GM12878 (cell line): Measurements from ENCODE around the gene TDRD3. TPM values are rescaled to one million over a fixed set of nuclear protein-coding genes. Genes with fewer than 3 reads are reported as not detected.

Experiments used
- ATAC-seq: fragments of 200-7000 bp; cut with Tn5 transposase; 3 replicates; pipeline ENCODE4 v1.9.1; 2020; ENCODE audit warnings: mild to moderate bottlenecking, moderate library complexity
- BruUV-seq: library from RNA; stranded (reverse); fragments of 400-500 nt; replicated peaks from 2 replicates; lab custom pipeline; 2021; lab: Mats Ljungman, UMichigan
- CTCF ChIA-PET: fragments of 300-600 bp; sonication (Branson Sonifier 250); formaldehyde crosslinking; extraction: SDS; loops from one replicate; lab custom pipeline; 2021; ENCODE audit warnings: inconsistent platforms; lab: Yijun Ruan, JAX
- POLR2A ChIA-PET: fragments of 350-600 bp; formaldehyde crosslinking; extraction: SDS; loops from one replicate; lab custom pipeline; 2021; ENCODE audit warnings: inconsistent platforms; lab: Charles Lee
- RAD21 ChIA-PET: fragments of 300-600 bp; sonication (Branson Sonifier 250); formaldehyde crosslinking; loops from one replicate; lab custom pipeline; 2023; ENCODE audit warnings: antibody characterized with exemption; ENCODE audit not compliant: unreplicated experiment; lab: Charles Lee
- SMC1A ChIA-PET: fragments of 300-600 bp; sonication (Branson Sonifier 250); formaldehyde crosslinking; loops from one replicate; lab custom pipeline; 2023; ENCODE audit not compliant: unreplicated experiment, uncharacterized antibody; lab: Charles Lee
- DNase-seq: peaks from one replicate; pipeline ENCODE4 v3.0.0-alpha.2; 2011; ENCODE audit warnings: low read depth, low spot score
- FAIRE-seq: peaks from 3 replicates; lab custom pipeline; 2011; peaks lifted over from hg19 to GRCh38; lab: Jason Lieb, UNC
- H2AFZ ChIP-seq: 2 replicates; pipeline ENCODE4 v1.6.0; 2011; ENCODE audit warnings: low read depth, low read length, control low read depth; ENCODE audit not compliant: control insufficient read depth
- H3K27ac ChIP-seq: 2 replicates; pipeline ENCODE4 v1.5.1; 2011; ENCODE audit warnings: control low read depth; ENCODE audit not compliant: control insufficient read depth, insufficient read depth
- H3K27me3 ChIP-seq, 2 experiments: replicated peaks in 1 of 2; 2 replicates each; pipeline versions ENCODE4 v1.6.0 to v1.6.1; 2011; ENCODE audit warnings: low read length in 1 of 2; ENCODE audit not compliant: control insufficient read depth in 2 of 2, insufficient read depth in 2 of 2
- H3K36me3 ChIP-seq, 2 experiments: 2 replicates each; pipeline ENCODE4 v1.5.1; 2011; ENCODE audit warnings: low read length in 1 of 2; ENCODE audit not compliant: control insufficient read depth in 2 of 2, insufficient read depth in 2 of 2
- H3K4me1 ChIP-seq: 2 replicates; pipeline ENCODE4 v1.6.1; 2011; ENCODE audit warnings: mild to moderate bottlenecking, low read length, moderate library complexity, mixed read lengths; ENCODE audit not compliant: control insufficient read depth, insufficient read depth
- H3K4me2 ChIP-seq: 2 replicates; pipeline ENCODE4 v1.6.0; 2011; ENCODE audit warnings: control low read depth; ENCODE audit not compliant: control insufficient read depth, insufficient read depth
- H3K4me3 ChIP-seq: fragments of 200-600 bp; sonication (generic); 2 replicates; pipeline ENCODE4 v1.5.1; 2016
- H3K79me2 ChIP-seq: 2 replicates; pipeline ENCODE4 v1.6.0; 2011; ENCODE audit warnings: low read length; ENCODE audit not compliant: control insufficient read depth, insufficient read depth
- H3K9ac ChIP-seq: 2 replicates; pipeline ENCODE4 v1.8.0; 2011; ENCODE audit warnings: low read length, control low read depth, mixed read lengths; ENCODE audit not compliant: control insufficient read depth, insufficient read depth
- H3K9me3 ChIP-seq: replicated peaks from 3 replicates; pipeline ENCODE4 v1.5.1; 2011; ENCODE audit warnings: mild to moderate bottlenecking, low read length; ENCODE audit not compliant: control insufficient read depth, insufficient read depth
- H4K20me1 ChIP-seq: 2 replicates; pipeline ENCODE4 v1.6.0; 2011; ENCODE audit not compliant: control insufficient read depth, insufficient read depth
- BMI1 ChIP-seq: fragments of 450-650 bp; IDR thresholded peaks from 2 replicates; pipeline ENCODE4 v1.6.1; 2016; ENCODE audit warnings: mild to moderate bottlenecking, moderate library complexity, borderline replicate concordance
- CBX5 ChIP-seq: sonication (generic); IDR thresholded peaks from 2 replicates; pipeline ENCODE4 v1.6.1; 2016; ENCODE audit warnings: low read depth, moderate library complexity, mild to moderate bottlenecking, inconsistent platforms
- CEBPZ ChIP-seq: fragments of 150-350 bp; IDR thresholded peaks from 2 replicates; pipeline ENCODE4 v1.6.1; 2016; ENCODE audit warnings: low read depth, low read length
- NR2F1 ChIP-seq: fragments of 450-650 bp; conservative IDR thresholded peaks from 2 replicates; pipeline ENCODE4 v1.6.1; 2017; ENCODE audit warnings: mild to moderate bottlenecking
- PRDM15 ChIP-seq: fragments of 450-650 bp; formaldehyde crosslinking; IDR thresholded peaks from 2 replicates; pipeline ENCODE4 v1.4.0; 2020; ENCODE audit warnings: mild to moderate bottlenecking, moderate library complexity
- SMAD1 ChIP-seq: fragments of 450-650 bp; IDR thresholded peaks from 2 replicates; pipeline ENCODE4 v1.6.1; 2018; ENCODE audit warnings: mild to moderate bottlenecking, low read depth; ENCODE audit not compliant: partially characterized antibody
- TARDBP ChIP-seq: IDR thresholded peaks from 2 replicates; pipeline ENCODE4 v1.6.1; 2016; ENCODE audit warnings: borderline replicate concordance
- ZNF207 ChIP-seq: fragments of 450-650 bp; IDR thresholded peaks from 2 replicates; pipeline ENCODE4 v1.6.1; 2014; ENCODE audit warnings: antibody characterized with exemption, mild to moderate bottlenecking, borderline replicate concordance
- ZNF274 ChIP-seq: IDR thresholded peaks from one replicate; pipeline ENCODE4 v1.8.0; 2011; ENCODE audit not compliant: insufficient read length, insufficient read depth
- ZSCAN29 ChIP-seq: fragments of 450-650 bp; IDR thresholded peaks from 2 replicates; pipeline ENCODE4 v1.6.1; 2017; ENCODE audit warnings: mild to moderate bottlenecking, moderate library complexity
- WGBS: methylation state at CpG from one replicate; pipeline ENCODE4 v1.1.6; 2016; ENCODE audit warnings: low lambda C conversion rate; ENCODE audit not compliant: insufficient replicate concordance, insufficient coverage; ENCODE audit errors: missing lambda C conversion rate; 5-methylcytosine and 5-hydroxymethylcytosine counted together
- in situ Hi-C: fragments of 300-500 bp; cut with MboI; formaldehyde crosslinking; loops from 9 replicates; pipeline ENCODE4 v1.14.3; 2018; ENCODE audit warnings: mixed read lengths
- intact Hi-C: fragments of 100-400 bp; cut with micrococcal nuclease; formaldehyde crosslinking; loops from one replicate; pipeline ENCODE4 v1.14.2; 2022; ENCODE audit not compliant: unreplicated experiment
- polyA plus RNA-seq, 11 experiments: library from polyadenylated mRNA; depleted of rRNA in 4 of 11; unstranded in 6 of 11; stranded (reverse) in 5 of 11; fragments of >200 nt; fragmentation: Nextera tagmentation in 4 of 11; fragmentation: Illumina TruSeq in 1 of 11; extraction: Ambion mirVana in 4 of 11; extraction: Trizol in 1 of 11; gene quantifications; 1 replicate in 1 of 11; 2 replicates in 10 of 11; pipeline versions ENCODE4 v1.2.1 to v1.2.3, GENCODE V29; 2011 to 2016; ENCODE audit warnings: inconsistent platforms in 2 of 11, missing spikeins in 2 of 11, low read depth in 1 of 11
- total RNA-seq, 4 experiments: library from RNA; depleted of rRNA in 3 of 4; stranded (reverse); fragments of >200 nt in 3 of 4; fragmentation: Illumina TruSeq in 1 of 4; extraction: Trizol in 1 of 4; gene quantifications; 2 replicates each; pipeline versions ENCODE4 v1.2.1 to v1.2.3, GENCODE V29; 2013 to 2021

TDRD3 gene
- total and polyA plus RNA-seq, 10 of the 15 experiments (the other 5 are each of a cell fraction or from before 2014, with no cell fraction given), result 8.4 to 27.9 (median 15.8) TPM

DNA sequence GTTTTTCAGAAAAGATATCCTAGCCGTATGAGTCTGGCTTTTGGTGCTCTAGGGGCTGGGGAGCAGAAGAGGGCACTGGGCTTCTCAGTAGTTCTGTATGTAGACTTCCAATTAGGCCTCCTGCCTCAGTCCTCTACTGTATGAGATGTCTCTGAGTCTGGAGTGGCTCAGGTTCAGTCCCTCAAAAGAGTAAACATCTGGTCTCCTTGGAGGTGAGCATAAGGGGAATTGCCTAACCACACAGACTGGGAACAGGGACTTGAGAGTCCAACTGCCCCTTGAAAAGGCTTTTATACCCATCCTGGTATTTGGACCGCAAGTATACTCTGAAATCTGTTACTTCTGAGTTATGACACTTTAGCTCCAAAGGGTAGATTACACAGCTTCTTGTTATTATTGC is 214.5 kb downstream of the TDRD3 start:
- FAIRE-seq, result no peak
- no peaks in the 10 kb centered on the region for H3K9me3 ChIP-seq
- RAD21 ChIA-PET, result no interaction called here
- no peak for TF ChIP-seq CEBPZ
- TF ChIP-seq ZNF207, result no peak
- TF ChIP-seq TARDBP, result no peak
- TF ChIP-seq ZSCAN29, result no peak
- TF ChIP-seq NR2F1, result no peak
- TF ChIP-seq PRDM15 (CRISPR knock-in tag), result no peak
- TF ChIP-seq SMAD1, result no peak
- no peak for TF ChIP-seq CBX5
- no peak for TF ChIP-seq ZNF274
- no peak for TF ChIP-seq BMI1
- TF ChIP-seq, all 136 proteins: peak for 0
- no peak overlapping the region for H3K27ac ChIP-seq
- CTCF ChIA-PET, result interaction anchor here (1.7 kb wide), 1 partner anchor 16 kb away, joined by 4 read pairs; no protein-coding TSS in a partner anchor
- H3K79me2 ChIP-seq, result no peaks in the 10 kb centered on the region
- no peaks in the 10 kb centered on the region for H4K20me1 ChIP-seq
- H3K9ac ChIP-seq, result no peak overlapping the region
- POLR2A ChIA-PET, result no interaction called here
- H3K4me2 ChIP-seq, result no peak overlapping the region
- WGBS, result 57% methylated on average over 2 of the region's 2 CpGs
- no peaks in the 10 kb centered on the region for H3K36me3 ChIP-seq
- no peak overlapping the region for H3K4me3 ChIP-seq
- BruUV-seq, result no TSS peak
- no peaks in the 10 kb centered on the region for H3K27me3 ChIP-seq
- intact Hi-C loops (no loop called here), in situ Hi-C loops (no loop called here)
- no peaks in the 10 kb centered on the region for H3K4me1 ChIP-seq
- DNase-seq, result no peak
- no peak overlapping the region for H2AFZ ChIP-seq
- no peak for ATAC-seq
- SMC1A ChIA-PET, result interaction anchor here (1.6 kb wide), 1 partner anchor 18 kb away, joined by 4 read pairs; no protein-coding TSS in a partner anchor
